ENCODE measurements around the gene OPN4.

OPN4 gene

DNA sequence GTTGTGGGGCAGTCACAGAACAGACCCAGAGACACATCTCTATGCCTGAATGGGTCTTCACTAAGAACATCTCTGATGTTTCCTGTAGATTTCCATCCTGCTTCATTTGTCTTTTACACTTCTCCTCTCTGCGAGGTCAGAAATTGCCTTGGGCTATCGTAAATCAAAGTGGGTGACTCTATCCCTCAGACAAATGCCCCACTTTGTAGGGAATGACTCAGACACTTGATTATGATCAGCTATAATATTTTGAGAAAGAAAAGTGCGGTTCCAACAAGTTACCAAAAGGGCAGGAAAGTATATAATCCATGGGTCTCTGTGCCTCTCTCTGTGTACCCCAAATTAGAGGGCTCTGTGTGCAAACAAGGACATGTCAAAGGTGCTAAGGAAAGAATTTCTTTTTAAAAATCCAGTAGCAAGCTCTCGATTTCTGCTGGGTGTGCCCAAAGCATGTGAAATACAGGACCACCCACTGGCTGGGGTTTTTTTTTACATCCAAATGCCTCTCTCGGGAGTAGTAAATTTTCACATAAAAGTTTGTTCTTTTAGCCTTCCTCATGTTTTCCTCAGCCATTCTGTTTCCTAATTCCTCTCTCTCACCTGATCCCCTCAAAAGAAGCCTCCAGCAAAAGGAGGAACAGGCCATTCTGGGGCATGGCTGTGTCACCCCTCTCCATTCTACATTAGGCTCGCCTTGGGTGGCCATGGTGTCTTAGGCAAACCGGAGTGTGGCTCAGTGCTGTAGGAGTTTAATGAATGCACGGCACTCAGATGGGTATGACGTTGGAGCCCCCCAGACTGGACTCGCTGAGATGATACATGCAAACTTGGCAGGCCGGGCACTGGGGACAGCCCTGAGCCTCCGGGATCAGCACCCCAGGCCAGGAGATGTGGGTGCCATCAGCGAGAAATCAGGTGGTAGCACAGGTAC is 6.3 kb upstream of the OPN4 start:
- DNase-seq (ENCODE audit: low read depth) = no peak

DNA sequence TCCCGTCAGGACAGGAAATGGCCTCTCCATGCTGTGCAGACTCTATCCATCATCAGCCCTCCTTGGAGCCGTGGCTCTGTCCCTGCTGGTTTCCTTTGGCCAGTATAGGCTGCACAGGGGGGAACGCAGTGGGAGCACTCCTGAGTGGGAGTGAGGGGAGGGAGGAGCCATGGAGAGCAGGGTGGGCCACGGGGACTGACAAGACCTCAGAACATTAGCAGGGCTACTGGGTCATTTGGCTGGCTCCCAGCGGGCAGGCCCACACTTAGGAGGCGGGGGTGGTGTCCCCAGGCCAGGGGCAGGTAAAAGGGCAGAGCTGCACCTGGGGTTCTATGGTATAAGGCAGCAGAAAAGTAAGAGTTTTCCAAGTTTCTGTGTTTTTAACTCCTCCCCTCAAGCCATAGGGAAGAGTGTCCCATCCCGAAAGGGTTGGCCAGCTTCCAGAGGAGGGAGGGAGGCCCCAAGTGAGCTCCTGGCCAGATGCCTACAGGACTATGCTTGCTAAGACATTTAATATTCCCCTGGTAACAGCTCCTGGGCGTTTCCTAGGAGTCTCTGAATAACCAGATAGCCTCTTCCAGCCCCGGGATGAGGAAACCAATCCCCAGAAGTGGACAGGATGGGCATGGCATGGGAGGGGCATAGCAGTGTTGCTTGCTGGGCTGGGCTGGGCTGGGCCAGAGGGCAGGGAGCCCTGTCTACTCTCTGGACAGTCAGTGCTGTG is 5.5 kb upstream of the OPN4 start:
- no peak for DNase-seq (ENCODE audit: low read depth)

DNA sequence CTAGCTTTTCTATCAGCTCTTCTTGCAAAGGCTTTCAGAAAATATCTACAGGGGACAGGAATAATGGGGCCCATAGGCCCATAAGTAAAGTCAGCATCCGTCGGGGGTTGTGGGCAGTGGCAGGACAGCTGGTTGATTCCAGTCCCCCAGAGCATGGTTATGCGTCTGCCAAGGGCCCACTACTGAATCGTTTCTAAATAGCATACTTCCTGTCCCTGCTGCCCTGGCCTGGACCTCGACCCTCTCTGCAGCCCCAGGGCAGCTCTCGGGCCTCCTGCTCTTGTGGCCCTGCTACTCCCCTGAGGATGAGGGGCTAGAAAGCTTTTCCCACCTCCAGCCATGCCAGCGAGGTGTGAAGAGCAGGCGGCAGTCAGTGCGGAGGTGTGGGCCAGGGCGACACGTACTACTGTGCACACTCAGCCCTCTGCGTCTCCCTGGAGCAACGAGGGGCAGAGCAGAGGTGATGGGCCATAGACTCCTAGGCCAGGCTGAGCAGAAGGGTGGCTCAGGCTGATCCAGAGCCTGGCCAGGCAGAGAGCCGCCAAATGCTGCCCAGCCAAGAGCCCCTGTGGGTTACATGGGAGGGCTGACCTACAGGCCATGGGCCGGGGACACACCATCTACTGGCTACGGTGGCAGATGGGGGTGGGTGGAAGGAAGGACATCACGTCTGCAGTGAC is 4.7 kb upstream of the OPN4 start:
- DNase-seq (ENCODE audit: low read depth) = no peak

DNA sequence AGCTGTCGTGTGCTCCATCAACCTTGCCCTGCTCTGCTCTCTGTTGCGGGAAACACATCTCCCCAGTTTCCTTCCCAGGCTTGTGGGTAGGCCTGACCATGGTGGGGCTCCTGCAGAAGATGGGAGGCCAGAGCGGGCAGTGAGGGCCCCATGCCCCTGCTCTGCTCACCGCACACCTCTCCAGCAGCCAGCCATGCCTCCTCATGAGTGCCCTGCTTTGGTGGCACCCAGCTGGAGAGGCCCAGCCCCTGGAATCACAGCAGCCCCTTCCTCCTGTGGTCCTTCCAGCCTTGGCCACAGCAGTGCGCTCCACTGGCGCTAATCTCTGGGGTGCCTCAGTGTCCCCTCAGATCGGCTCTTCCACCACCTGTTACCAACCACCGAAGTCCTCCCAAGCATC is 4.2 kb upstream of the OPN4 start:
- no peak for DNase-seq (ENCODE audit: low read depth)

DNA sequence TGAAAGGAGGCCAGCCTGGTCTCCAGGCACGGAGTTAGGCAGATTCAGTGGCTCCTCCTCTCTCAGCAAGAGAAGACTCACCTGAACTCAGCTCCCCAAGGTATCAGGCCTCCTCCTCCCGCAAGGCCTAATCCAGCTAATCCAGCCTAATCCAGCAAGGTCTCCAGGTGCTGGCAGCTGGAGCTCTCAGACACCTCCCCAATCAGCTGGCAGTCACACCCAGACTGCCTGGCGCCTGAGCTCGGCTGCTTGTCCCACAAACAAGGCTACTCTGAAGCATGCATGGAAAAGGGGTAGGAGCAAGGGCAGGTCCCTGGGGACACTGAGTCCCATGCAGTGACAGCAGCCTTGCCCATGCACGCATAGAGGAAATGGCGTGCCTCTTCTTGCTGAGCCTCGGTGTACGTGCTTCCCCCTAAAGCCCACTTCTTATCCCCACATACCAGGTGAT is 3.3 kb upstream of the OPN4 start:
- no peak for DNase-seq (ENCODE audit: low read depth)

DNA sequence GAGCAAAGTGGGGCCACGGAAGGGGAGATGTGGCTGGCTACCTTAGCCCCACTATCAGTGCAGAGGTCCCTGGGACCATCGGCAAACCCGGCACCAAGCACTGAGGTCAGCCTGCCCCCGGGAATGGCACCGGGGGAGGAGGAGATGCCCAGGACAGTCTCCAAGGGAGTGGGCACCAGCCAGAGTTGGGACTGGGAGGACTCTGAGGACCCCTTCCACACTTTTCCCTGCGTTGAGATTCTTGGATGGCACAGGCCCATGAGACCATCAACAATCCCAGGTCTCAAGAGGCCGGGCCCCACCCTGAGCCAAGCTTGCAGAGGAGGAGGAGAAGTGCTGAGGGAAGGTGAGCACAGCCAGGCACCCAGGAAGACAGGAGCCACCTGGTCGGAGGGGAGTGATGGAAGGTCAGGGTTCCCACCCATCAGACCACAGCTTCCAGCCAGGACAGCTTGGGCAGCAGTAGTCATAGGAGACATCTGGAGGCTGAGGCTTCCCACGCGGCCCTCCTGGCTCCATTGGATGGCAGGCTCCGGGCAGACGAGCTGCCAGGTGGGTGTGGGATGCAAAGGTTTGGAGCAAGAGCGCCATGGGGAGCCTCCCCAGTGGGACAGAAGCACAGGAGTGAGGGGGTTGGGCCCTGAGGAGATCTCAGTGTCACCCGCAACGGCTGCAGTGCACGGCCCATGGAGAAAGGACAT is 2.6 kb upstream of the OPN4 start:
- DNase-seq (ENCODE audit: low read depth) = no peak

DNA sequence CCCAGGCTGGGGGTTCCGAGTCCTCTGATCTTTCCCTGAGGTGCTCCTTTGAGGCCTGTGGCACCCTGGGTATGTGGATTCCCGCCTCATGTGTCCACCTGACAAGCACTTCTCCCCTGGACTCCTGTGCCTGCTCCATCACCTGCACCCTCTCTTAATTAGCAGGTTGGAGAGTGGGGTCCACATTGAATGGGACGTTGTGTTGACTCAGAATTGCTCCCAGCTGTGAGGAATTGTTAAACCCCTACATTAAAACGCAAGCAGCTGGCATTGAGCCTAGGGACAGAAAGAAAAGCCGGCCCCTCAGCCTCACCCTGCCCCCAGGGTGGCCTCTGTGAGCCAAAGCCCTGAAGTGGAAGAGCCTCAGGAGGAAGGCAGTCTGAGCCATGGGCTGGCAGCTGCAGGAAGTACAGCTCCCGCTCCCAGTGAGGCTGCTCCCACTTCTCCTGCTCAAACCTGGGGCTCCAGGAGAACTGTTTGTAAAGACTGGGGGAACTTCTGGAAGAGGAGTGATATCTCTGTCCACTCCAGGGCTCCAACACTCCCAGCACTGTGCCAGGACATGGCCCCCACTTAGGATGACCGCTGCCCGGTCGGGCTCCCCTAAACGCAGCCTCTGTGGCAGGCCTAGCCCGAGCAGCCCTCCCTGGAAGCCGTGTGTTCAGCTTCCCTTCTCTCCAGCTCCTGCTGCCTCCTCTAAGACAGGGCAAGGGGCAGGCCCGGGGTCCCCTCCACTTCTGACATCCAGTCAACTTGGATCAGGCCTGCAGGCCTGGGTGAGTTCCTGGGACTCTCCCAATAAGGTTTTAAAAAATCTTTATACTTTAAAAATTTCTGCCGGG is 1.8 kb upstream of the OPN4 start:
- DNase-seq (ENCODE audit: low read depth) = no peak

DNA sequence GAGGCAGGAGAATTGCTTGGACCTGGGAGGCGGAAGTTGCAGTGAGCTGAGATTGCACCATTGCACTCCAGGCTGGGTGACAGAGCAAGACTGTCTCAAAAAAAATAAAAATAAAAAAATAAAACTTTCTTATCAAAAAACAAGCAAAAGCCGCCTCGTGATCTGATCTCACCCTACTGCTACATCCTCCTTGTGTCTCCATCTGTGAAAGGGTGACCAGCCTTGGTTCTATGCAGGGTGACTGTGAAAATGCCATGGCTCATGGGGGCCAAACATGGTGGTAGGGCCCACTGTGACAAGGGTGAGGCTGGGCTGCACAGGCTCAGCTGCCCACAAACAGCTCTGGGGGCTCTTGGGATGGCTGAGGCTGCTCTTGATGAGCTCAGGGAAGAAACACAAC is 968 bp upstream of the OPN4 start:
- no peak for DNase-seq (ENCODE audit: low read depth)

DNA sequence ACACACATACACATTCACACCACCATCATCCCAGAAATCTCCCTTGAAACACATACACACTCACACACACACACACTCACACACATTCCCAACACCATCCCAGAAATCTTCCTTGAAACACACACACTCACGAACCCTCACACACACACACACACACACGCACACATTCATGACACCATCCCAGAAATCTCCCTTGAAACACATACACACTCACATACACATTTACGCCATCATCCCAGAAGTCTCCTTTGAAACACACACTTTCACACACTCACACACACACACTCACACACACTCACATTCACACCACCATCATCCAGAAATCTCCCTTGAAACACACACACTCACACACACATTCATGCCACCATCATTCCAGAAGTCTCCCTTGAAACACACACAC is 360 bp upstream of the OPN4 start:
- no peak for DNase-seq (ENCODE audit: low read depth)

DNA sequence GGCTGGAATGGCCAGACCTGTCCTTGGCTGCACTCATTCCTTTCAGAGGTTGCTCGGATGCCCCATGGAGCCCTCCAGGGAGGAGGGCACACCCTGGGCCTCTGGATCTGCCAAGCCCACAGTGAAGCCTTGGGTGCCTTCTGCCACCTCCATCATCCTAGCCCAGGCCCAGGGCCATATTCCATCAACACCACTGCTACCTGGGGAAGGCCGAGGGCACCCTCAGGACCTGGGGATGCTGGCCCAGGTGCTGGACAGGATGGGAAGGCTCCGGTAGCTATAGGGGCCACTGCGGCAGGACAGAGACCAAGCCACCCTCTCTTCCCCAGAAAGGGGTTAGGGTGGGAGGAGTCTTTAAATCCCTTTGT is 810 bp downstream of the OPN4 start:
- no peak for DNase-seq (ENCODE audit: low read depth)

DNA sequence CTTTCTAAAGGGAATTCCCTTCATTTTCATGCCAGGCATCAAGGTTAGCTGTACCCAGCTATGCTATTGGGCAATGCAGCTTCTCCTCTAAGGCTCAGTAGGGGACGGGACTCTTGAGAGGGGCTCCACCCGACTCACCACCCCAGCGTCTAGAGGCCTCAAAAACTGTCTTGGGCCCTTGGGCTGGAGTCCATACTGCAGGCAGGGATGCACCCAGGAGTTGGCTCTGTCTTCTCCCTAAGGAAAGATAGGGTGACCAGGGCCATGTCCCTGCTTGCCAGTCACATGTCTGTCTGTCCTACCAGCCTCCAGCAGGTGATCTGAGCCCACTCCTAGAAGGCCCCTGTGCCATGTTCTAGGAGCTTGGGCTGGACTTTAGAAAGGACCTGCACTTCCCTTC is 1.2 kb downstream of the OPN4 start:
- no peak for DNase-seq (ENCODE audit: low read depth)

DNA sequence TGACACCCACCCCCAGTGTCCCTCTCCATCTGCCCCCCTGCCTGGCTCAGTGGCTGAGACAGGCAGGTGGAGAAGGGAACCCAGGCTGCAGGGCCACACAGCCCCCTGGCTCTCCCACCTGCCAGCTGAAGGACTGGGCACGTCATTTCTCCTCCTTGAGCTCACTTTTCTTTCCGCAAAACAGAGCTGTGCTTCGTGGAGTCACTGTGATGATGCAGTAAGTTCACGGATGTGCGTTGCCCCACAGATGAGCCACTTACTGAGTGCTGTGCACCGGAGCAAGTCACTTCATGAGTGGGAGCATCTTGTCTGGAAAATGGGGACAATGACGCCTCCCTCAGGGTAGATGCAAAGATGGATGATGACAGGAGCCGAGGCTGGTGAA is 2.7 kb downstream of the OPN4 start:
- no peak for DNase-seq (ENCODE audit: low read depth)

DNA sequence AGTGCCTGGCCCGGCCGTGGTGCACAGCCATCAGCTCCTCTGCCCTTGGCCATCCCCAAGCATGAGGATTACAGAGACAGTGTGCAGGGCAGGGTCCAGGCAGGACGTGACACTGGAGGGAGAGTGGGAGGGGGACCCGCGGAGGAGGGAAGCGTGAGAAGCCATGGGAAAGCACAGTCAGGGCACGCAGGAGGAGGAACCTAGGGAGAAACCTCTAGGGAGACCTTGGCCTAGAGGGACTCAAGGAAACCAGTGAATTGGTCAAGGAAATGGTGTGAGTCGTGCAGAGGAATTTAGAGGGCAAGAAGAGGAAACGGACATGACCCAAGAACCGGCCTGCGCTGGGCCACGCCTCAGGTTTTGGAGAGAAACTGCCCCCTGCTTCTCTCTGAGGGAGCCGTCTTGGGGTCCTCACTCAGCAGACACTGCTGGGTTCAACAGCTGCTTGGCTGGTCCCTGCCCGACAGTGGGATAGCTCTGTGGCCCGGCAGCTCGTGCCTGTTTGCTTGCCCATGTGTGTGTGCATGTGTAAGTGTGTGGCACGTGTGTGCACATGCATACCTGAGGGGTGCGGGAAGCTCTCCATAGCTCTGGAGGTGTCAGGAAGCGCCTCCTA is 3.2 kb downstream of the OPN4 start:
- DNase-seq (ENCODE audit: low read depth) = no peak

DNA sequence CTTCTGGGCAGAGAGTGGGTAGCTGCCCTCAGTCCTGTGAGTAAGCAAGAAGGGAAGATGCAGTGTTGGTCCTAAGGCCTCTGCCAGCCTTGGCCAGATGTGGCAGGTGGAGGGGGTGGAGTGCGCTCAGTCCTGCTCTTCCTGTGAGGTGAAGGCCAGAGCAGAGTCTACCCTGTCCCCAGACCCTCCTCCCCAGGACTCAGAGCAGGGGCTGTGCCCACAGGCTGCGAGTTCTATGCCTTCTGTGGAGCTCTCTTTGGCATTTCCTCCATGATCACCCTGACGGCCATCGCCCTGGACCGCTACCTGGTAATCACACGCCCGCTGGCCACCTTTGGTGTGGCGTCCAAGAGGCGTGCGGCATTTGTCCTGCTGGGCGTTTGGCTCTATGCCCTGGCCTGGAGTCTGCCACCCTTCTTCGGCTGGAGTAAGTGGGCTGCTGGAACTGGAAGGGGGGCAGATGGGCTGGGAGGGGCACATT is 4.0 kb downstream of the OPN4 start:
- no peak for DNase-seq (ENCODE audit: low read depth)

DNA sequence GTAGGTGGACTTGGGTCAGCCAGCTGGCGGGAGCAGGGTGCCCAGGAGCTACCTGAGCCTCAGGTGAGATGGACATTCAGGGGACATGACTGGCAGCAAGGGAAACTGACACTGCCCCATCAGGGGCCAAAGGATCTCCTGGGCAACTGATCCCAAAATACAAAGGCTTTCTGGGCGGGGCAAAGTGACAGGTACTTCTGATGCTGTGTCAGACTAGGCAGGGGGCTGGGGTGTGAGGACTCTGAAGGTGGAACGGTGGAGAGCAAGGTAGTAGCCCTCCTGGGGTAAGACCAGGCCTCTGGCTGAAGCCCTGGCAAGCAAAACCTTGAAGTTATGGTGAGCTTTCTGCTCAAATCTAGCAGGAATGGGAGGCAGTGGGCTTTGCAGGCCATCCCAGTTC is 4.4 kb downstream of the OPN4 start:
- DNase-seq (ENCODE audit: low read depth) = no peak

DNA sequence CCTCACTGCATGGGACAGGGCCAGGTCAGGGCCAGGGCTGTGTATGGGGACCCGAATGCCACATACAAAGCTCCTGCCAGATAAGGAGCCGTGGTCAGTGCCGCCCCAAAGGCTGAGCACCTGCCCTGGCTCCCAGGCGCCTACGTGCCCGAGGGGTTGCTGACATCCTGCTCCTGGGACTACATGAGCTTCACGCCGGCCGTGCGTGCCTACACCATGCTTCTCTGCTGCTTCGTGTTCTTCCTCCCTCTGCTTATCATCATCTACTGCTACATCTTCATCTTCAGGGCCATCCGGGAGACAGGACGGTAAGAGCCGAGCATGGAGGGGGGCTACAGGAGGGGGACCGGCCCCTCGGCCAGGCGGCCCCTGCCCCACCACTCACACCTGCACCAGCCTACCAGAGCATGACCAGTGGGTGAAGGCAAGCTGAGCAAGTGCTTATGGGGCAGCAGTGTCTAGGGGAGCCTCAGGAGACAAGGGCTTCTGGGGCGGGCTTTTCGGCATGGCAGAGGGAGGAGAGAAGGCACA is 4.9 kb downstream of the OPN4 start:
- DNase-seq (ENCODE audit: low read depth) = no peak

DNA sequence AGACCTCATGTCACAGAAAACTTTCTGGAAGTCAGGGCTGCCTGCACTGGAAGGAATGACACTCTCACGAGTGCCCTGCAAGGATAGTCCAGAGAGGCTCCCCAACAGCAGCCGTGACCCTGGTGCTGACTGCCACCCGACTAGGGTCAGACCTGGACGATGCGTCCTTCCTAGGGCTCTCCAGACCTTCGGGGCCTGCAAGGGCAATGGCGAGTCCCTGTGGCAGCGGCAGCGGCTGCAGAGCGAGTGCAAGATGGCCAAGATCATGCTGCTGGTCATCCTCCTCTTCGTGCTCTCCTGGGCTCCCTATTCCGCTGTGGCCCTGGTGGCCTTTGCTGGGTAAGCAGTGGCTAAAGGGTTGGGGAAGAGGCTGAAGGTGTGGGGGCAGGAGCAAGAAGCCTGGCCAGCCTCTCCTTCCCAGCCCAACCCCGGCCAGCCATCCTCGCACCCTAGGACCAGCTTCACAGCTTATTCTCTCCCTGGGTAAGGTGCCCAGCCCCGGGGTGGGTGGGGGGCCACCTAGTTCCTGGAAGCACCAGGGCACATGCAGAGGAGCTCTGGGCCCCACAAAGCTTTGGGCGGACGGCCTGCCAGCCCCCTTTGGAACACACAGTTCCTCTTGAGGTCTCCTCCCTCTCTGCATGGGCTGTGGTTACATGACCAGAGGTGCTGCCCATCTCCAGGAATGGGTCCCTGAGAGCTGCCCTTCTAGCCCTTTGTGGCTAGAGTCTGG is 5.5 kb downstream of the OPN4 start:
- no peak for DNase-seq (ENCODE audit: low read depth)

DNA sequence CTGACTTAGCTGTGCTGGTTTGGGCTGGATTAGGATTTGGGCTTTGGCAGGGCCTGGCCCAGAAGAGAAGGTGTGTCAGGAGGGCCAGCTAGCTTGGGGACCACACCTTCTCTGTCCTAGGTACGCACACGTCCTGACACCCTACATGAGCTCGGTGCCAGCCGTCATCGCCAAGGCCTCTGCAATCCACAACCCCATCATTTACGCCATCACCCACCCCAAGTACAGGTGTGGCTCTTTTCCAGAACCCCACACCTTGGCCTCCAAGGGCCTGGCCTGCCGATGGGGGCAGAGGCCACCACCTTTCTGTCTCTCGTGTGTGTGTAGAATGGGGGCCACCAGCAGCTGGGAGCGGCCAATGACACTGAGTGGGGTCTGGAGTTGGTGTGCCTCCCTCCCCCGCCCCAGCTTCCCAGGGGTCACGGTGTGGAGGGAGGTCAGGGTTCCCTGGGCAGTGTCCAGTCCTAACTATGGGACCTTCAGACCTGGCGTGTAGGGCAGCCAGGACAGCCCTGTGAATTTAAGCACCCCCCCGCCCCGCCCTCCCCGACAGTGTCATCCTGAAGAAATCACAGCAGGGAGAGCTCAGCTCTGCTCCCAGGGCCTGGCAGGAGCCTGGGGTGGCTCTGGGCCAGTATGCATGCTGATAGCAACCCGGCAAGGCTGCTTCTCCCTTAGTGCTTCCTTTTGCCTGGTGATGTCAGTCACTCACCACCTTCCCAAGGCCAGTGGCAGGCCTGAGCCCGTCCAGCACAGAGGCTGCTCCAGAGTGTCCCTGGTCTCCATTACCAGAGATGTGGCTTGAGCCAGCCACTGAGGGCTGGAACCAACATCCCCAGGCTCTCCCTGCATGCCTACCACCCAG is 7.0 kb downstream of the OPN4 start:
- DNase-seq (ENCODE audit: low read depth) = no peak

Data from activated T-cell treated with anti-CD3 and anti-CD28 coated beads for 48 hours (primary cell).